Activated naive CD4-positive, alpha-beta T cell treated with Interleukin-2 at 50 U/mL for 16 hours (primary cell): Measurements from ENCODE around the gene SHROOM3.
"Not testable (repeated sequence)": the region's sequence is repeated elsewhere in the genome, so short reads cannot be mapped to it uniquely, and the experiment has no call there.

Source experiments
- DNase-seq: peaks from one replicate; pipeline ENCODE4 v3.0.0-alpha.2; 2020

The SHROOM3 gene

GRCh38 chr4:76704133-76704881, 269.3 kb downstream of the SHROOM3 start:
- DNase-seq: no peak

- DNase-seq: no peak
These were observed 270.4 kb downstream of the SHROOM3 start for GRCh38 chr4:76705472-76705871.

GRCh38 chr4:76706581-76706980, 271.6 kb downstream of the SHROOM3 start:
- no peak for DNase-seq

- DNase-seq: no peak
These were observed 274.1 kb downstream of the SHROOM3 start for GRCh38 chr4:76708971-76709771.

- DNase-seq: no peak
These were observed 274.7 kb downstream of the SHROOM3 start for GRCh38 chr4:76709772-76710090.

- DNase-seq: no peak
These were observed 277.5 kb downstream of the SHROOM3 start for GRCh38 chr4:76712564-76712963.

- DNase-seq: no peak
These were observed 279.2 kb downstream of the SHROOM3 start for GRCh38 chr4:76714226-76714625.

- no peak for DNase-seq
These were observed 281.0 kb downstream of the SHROOM3 start for GRCh38 chr4:76716020-76716419.

- no peak for DNase-seq
These were observed 281.6 kb downstream of the SHROOM3 start for GRCh38 chr4:76716658-76717057.

GRCh38 chr4:76717431-76717830, 282.4 kb downstream of the SHROOM3 start:
- no peak for DNase-seq

GRCh38 chr4:76718021-76718420, 283.0 kb downstream of the SHROOM3 start:
- no peak for DNase-seq

- DNase-seq: no peak
These were observed 283.8 kb downstream of the SHROOM3 start for GRCh38 chr4:76718831-76719230.

GRCh38 chr4:76720121-76720520, 285.1 kb downstream of the SHROOM3 start:
- no peak for DNase-seq

GRCh38 chr4:76722146-76722545, 287.1 kb downstream of the SHROOM3 start:
- DNase-seq: not testable (repeated sequence)

- no peak for DNase-seq
These were observed 287.8 kb downstream of the SHROOM3 start for GRCh38 chr4:76722838-76723237.

- DNase-seq: no peak
These were observed 288.3 kb downstream of the SHROOM3 start for GRCh38 chr4:76723373-76723772.

GRCh38 chr4:76723924-76724323, 288.9 kb downstream of the SHROOM3 start:
- no peak for DNase-seq

GRCh38 chr4:76725039-76725438, 290.0 kb downstream of the SHROOM3 start:
- no peak for DNase-seq

- DNase-seq: no peak
These were observed 291.1 kb downstream of the SHROOM3 start for GRCh38 chr4:76726176-76726575.

GRCh38 chr4:76726631-76727030, 291.6 kb downstream of the SHROOM3 start:
- DNase-seq: no peak

- DNase-seq: not testable (repeated sequence)
These were observed 292.9 kb downstream of the SHROOM3 start for GRCh38 chr4:76727934-76728333.

GRCh38 chr4:76729460-76729859, 294.4 kb downstream of the SHROOM3 start:
- no peak for DNase-seq

- DNase-seq: no peak
These were observed 295.0 kb downstream of the SHROOM3 start for GRCh38 chr4:76729980-76730379.

- no peak for DNase-seq
These were observed 297.2 kb downstream of the SHROOM3 start for GRCh38 chr4:76732246-76732645.
